Activated T-cell treated with anti-CD3 and anti-CD28 coated beads for 24 hours (primary cell): ENCODE data around the gene RB1.
"Not testable (repeated sequence)": the region's sequence is repeated elsewhere in the genome, so short reads cannot be mapped to it uniquely, and the experiment has no call there.

Experiments used
- DNase-seq: peaks from one replicate; pipeline ENCODE4 v3.0.0-alpha.2; 2020; ENCODE audit warnings: low read depth

The RB1 gene

GRCh38 chr13:48297131-48297786 is 6.3 kb upstream of the RB1 start:
- no peak for DNase-seq

GRCh38 chr13:48299591-48299990 is 4.0 kb upstream of the RB1 start:
- DNase-seq = no peak

- no peak for DNase-seq
Measured at GRCh38 chr13:48302871-48303358, 636 bp upstream of the RB1 start.

DNA sequence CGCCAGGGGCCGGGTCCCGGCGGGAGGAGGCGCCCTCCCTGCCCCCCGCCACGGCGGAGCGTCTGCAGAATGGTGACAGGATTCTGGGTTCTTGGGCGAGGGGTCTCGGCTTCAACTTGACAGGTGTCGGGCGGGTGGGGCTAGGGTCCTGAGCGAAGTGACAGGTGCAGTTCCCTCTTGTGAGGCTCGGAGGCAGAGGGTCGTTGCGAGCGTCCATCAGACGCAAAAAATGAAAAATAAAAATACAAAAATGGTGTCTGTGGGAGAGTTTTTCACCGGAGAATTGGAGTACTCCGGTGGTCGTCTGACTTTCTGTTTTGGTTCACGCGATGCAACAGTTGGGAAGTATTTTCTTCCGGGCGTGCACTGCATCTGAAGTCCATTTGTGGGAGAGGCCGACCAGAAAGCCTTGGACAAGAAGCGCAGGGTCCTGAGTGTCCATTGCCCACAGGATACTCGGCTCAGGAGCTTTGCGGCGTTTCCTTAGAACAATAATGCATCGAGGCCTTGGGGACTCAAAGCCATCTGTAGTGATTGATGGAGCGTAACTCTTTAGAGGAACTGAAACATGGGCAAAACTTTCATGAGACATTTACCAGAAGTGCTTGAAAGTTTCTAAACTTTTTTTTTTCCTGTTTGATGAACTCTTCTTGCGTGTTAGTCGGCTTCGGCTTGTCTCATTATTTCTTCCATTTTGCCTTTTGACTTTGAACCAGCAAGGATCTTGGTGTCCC is 759 bp downstream of the RB1 start:
- DNase-seq = no peak

DNA sequence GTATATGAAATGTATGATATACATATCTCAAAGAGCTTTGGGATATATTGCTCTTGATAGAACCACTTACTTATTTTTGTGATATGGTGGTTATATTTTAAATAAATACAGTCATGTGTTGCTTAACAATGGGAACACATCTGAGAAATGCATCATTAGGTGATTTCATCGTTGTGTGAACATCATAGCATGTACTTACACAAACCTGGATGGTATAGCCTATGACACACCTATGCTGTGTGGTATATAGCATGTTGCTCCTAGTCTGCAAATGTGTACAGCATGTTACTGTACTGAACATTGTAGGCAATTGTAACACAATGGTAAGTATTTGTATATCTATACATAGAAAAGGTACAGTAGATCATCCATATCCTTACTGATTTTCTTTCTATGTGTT is 7.7 kb downstream of the RB1 start:
- no peak for DNase-seq

GRCh38 chr13:48315969-48316650 is 12.6 kb downstream of the RB1 start:
- no peak for DNase-seq

DNA sequence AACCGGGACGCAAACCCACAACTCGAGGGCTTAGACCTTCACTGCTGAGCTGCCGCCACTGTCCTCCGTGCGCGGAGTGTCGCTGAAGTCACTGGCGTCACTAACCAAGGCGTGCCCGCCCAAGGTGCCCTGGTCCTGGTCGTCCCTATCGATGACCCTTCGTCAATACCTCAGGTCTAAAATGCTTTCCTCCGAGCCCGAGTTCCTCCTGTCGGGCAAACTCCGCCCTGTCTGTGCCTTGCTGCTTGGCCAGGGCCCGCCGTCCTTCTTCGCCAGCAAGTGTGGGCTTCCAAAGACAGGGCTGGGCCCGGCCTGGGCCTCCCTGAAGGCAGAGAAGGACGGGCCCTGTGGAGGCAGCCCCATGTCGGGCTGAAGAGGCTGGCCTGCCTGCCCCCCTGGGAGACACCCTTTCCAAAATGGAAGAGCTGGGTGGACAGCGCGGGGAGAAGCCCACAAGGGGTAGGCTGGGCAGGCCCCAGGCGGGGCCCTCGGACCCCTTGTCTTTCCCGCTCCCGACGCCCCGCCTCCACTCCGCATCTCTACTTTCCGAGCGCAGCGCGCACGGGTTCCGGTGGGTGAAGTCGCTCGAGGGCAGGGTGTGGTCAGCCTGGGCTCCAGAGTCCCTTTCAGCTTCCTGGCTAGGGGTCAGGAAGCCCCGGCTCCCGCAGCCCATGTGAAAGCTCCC is 13.4 kb downstream of the RB1 start:
- DNase-seq = no peak

DNA sequence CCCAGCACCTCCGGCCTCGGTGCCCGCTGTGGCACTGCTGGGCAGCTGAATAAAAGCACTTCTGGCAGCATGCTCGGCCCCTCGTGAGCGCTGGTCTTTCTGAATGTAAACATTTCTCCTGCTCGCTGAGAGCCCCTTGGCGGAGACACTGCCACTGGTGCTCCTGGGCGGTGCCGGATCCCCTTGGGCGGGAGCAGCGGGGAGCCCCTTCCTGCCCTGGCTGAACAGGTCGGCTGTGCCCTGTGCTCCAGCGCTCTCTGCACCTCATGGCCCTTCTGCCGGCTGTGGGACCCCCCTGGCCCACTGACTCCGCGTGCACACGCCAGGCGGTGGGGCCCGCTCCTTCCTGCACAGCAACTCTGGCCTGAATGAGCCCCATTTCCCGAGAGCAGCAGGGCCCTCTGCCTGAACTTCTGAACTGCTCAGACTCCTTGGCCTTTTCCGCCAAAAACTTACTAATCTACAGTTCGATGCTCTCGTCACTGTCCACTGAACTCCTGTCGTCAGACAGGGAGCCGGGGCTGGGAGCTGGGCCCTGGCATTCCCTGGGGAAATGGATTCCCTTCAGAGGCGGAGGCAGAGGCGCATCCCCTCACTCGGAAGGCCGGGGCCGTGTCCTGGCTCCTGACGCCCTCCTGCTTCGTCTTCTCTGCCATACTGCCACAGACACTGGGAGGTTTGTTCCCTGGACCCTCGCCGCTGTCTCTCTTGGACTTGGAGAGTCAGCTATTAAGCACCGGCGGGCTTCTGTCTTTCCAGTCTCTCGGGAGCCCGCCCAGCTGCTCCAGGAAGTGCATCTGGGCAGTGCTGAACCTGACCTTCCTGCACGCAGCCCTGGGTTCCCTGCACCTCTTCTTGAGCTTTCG is 14.2 kb downstream of the RB1 start:
- DNase-seq = no peak

DNA sequence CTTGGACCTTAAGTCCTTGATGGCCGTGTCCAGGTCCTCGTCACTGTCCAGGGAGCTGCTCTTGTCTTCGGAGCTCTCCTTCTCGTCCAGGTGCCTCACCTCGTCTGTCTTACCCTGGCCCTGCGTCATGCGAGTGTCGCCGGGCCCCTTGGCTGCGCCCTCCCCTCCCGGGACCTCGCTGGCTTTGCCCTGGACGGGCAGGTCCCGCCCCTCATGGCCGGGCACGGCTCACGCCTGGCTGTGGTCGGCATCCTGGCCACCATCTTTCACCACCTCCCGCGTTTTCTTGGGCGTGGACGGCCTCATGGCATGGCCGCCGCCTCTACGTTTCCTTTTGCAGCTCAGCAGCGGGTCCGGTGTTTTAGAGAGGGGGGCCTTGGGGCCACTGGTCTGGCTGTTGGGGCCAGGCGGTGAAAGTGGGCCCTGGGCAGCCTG is 14.8 kb downstream of the RB1 start:
- no peak for DNase-seq

- no peak for DNase-seq
Measured at GRCh38 chr13:48318821-48319511, 15.4 kb downstream of the RB1 start.

DNA sequence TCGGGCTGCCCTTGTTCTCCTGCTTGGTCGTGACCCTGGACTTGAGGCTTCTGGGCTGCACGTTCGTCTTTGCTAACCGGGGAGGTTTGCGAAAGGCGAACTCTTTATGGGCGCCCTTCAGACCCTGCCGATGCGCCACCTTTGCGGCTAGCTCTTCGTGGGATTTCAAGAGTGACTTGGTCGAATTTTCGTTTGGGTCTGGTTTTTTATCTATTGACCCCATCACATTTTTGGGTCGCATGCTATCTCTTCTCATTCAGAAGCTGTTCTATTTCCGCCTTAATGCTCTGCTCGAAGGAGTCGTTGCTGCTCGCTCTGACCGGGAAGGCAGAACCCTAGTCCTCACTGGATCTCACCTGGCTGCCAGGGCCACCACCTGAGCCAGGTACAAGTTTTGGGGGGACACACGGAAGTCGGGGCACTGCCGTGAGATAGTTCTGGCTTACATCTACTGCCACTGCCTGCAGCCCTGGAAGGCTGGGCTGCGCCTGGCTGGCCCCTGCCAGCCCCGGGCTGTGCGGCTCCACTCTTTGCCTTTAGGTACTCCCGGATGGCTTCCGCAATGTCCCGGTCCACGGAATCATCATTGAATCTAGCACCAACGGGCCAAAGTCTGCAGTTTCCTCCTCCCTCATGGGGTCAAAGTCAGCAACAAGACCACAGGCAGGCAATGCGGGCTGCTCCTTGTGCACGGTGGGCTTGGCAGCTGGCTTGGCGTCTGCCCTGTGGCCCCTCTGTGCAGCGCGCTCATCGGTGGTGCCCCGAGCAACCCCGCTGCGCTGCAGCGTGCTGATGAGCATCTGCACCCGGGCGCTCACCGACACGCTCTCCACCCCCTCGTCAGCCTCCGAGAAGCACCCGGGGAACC is 16.2 kb downstream of the RB1 start:
- DNase-seq = no peak

GRCh38 chr13:48320399-48320790 is 16.8 kb downstream of the RB1 start:
- DNase-seq = no peak

DNA sequence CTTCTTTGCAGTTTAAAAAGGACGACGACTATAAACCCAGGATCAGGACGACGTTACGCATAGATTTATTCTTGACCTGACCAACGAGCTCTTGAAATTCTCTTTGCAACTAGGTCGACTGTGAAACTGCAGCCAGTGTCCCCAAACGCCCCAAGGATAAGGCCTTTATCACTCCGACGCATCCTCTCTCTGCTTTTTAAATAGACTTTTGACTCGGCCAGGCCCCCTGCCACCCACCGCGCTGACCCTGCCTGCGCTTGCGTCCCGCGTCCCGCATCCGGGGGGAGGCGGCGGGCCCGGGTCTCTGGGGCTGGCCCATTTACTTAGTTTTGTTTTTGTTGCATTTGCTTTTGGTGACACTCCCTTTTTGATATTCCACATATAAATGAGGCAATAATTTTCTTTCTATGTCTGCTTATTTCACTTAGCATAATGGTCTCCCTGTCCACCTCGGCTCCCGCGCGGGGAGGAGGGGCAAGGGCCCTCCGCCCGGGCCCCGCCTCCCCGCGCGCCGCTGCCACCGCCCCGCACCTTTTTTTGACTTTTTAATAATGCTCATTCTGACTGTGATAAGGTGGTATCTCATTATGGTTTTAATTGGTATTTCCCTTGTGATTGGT is 17.4 kb downstream of the RB1 start:
- no peak for DNase-seq

- DNase-seq = no peak
Measured at GRCh38 chr13:48322294-48322693, 18.7 kb downstream of the RB1 start.

GRCh38 chr13:48333976-48334375 is 30.4 kb downstream of the RB1 start:
- DNase-seq = no peak

DNA sequence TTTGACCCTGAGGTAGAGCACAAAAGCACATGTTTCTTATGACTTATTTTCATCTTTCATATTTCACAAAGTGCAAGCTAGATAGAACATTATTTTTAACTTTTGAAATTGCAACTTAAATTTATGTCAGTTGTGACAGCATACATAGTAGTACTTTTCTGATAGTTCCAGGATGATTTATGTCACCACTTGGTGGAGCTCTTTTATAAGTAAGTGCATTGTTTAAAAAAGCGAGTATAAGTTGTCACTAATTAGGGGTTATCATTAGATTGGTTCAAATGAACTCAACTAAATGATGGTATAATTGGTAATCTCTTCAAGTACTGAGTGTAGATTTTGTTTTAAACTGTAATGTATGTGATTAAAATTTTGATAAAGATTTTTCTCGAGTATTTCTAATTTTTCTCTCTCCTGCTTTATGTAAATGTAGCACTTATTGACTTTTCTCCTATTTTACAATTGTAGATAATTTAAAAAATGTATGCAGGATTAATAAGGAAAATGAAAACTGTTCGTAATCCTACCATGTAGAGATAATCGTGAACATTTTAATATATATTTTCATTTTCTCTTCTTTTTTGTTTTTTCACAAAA is 31.1 kb downstream of the RB1 start:
- DNase-seq = no peak

GRCh38 chr13:48339198-48339597 is 35.6 kb downstream of the RB1 start:
- DNase-seq = not testable (repeated sequence)

- no peak for DNase-seq
Measured at GRCh38 chr13:48344264-48344663, 40.7 kb downstream of the RB1 start.

DNA sequence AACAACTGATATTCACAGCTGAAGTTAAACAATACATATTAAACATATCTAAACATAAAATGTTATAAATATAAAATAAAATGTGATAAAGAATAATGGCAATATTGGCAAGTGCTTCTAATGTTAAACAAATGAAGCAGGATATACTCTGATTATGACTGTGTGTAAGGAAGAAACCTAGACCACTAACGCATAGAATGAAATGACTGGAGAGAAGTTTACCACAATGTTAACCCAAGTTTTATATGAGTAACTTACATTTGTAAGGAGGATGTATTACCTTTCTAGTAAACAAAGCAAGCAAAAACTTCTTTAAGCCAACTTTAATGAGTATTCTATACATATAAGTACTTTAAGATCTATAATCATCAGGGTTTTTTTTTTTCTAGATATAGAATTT is 43.0 kb downstream of the RB1 start:
- DNase-seq = no peak
